HepG2 (cell line): ENCODE data around the gene ALDH7A1. TPM values are rescaled to one million over a fixed set of nuclear protein-coding genes. Genes with fewer than 3 reads are reported as not detected.
A peak's percentile ranks its signal among the peaks of the same experiment; 100 is the strongest.

ENCODE experiments used
- ADNP ChIP-seq: sonication (generic); formaldehyde crosslinking; IDR thresholded peaks from 2 replicates; pipeline ENCODE4 v1.4.0; 2020; ENCODE audit warnings: missing genetic modification reagents
- GMEB2 ChIP-seq: IDR thresholded peaks from 2 replicates; pipeline ENCODE4 v1.6.1; 2016; ENCODE audit warnings: missing biosample characterization, missing genetic modification reagents, low read depth
- HHEX ChIP-seq: IDR thresholded peaks from 2 replicates; pipeline ENCODE4 v1.6.1; 2016; ENCODE audit warnings: control low read depth
- MXD3 ChIP-seq: IDR thresholded peaks from 2 replicates; pipeline ENCODE4 v1.6.1; 2016; ENCODE audit warnings: mild to moderate bottlenecking, missing biosample characterization, missing genetic modification reagents
- PHB2 ChIP-seq: fragments of 450-650 bp; IDR thresholded peaks from 2 replicates; pipeline ENCODE4 v1.6.1; 2018; ENCODE audit not compliant: partially characterized antibody
- PITX1 ChIP-seq: sonication (generic); formaldehyde crosslinking; IDR thresholded peaks from 2 replicates; pipeline ENCODE4 v1.5.1; 2020; ENCODE audit warnings: mild to moderate bottlenecking, missing genetic modification reagents
- RAD51 ChIP-seq: fragments of 450-650 bp; IDR thresholded peaks from 2 replicates; pipeline ENCODE4 v1.6.1; 2016; ENCODE audit warnings: borderline replicate concordance
- RARA ChIP-seq: IDR thresholded peaks from 2 replicates; pipeline ENCODE4 v1.6.1; 2016; ENCODE audit warnings: missing genetic modification reagents, missing compliant biosample characterization
- RELA ChIP-seq: sonication (generic); formaldehyde crosslinking; IDR thresholded peaks from 2 replicates; pipeline ENCODE4 v1.4.0; 2020; ENCODE audit warnings: missing genetic modification reagents
- RXRB ChIP-seq: IDR thresholded peaks from 2 replicates; pipeline ENCODE4 v1.6.1; 2016; ENCODE audit warnings: borderline replicate concordance, missing genetic modification reagents, missing compliant biosample characterization
- SIN3B ChIP-seq: fragments of 150-350 bp; IDR thresholded peaks from 2 replicates; pipeline ENCODE4 v1.6.1; 2014; ENCODE audit warnings: low read length
- SNAPC2 ChIP-seq: sonication (generic); formaldehyde crosslinking; IDR thresholded peaks from 2 replicates; pipeline ENCODE4 v1.8.1; 2022; ENCODE audit warnings: mild to moderate bottlenecking, missing genetic modification reagents
- SRSF1 ChIP-seq: fragments of 200-400 bp; formaldehyde crosslinking; optimal IDR thresholded peaks from 2 replicates; pipeline ENCODE3; 2017; ENCODE audit warnings: mild to moderate bottlenecking, low read depth, low read length, moderate library complexity
- SSRP1 ChIP-seq: IDR thresholded peaks from 2 replicates; pipeline ENCODE4 v1.6.1; 2016; ENCODE audit warnings: control low read depth
- U2AF1 ChIP-seq: fragments of 200-400 bp; formaldehyde crosslinking; optimal IDR thresholded peaks from 2 replicates; pipeline ENCODE3; 2017; ENCODE audit warnings: mild to moderate bottlenecking, low read depth, low read length
- ZEB1 ChIP-seq: IDR thresholded peaks from 2 replicates; pipeline ENCODE4 v1.6.1; 2012; ENCODE audit warnings: mild to moderate bottlenecking, low read depth, inconsistent platforms; ENCODE audit not compliant: insufficient replicate concordance
- ZNF354B ChIP-seq: sonication (generic); formaldehyde crosslinking; IDR thresholded peaks from 2 replicates; pipeline ENCODE4 v1.8.0; 2022; ENCODE audit warnings: mild to moderate bottlenecking, missing genetic modification reagents
- ZNF431 ChIP-seq: sonication (generic); formaldehyde crosslinking; IDR thresholded peaks from 2 replicates; pipeline ENCODE4 v1.9.0; 2022; ENCODE audit warnings: missing genetic modification reagents, low read depth, mild to moderate bottlenecking, borderline replicate concordance
- ZNF501 ChIP-seq: sonication (generic); formaldehyde crosslinking; IDR thresholded peaks from 2 replicates; pipeline ENCODE4 v1.5.1; 2020; ENCODE audit warnings: mild to moderate bottlenecking, moderate library complexity, missing genetic modification reagents
- ZNF562 ChIP-seq: sonication (generic); formaldehyde crosslinking; IDR thresholded peaks from 2 replicates; pipeline ENCODE4 v1.8.0; 2022; ENCODE audit warnings: missing genetic modification reagents, borderline replicate concordance
- ZNF564 ChIP-seq: sonication (generic); formaldehyde crosslinking; IDR thresholded peaks from 2 replicates; pipeline ENCODE4 v1.8.1; 2023; ENCODE audit warnings: mild to moderate bottlenecking, missing genetic modification reagents
- polyA plus RNA-seq, 8 experiments: library from polyadenylated mRNA; depleted of rRNA in 3 of 8; stranded (reverse) in 7 of 8; unstranded in 1 of 8; fragments of >200 nt; fragmentation: Illumina TruSeq in 4 of 8; extraction: Trizol in 4 of 8; gene quantifications; 2 replicates each; pipeline versions ENCODE4 v1.2.1 to v1.2.3, GENCODE V29; 2011 to 2016; ENCODE audit warnings: low read depth in 4 of 8, missing spikeins in 1 of 8, mixed read lengths in 1 of 8; ENCODE audit not compliant: insufficient read depth in 1 of 8
- total RNA-seq, 5 experiments: library from RNA; depleted of rRNA; stranded (reverse); fragments of >200 nt; fragmentation: Illumina TruSeq; extraction: Trizol; gene quantifications; 2 replicates each; pipeline ENCODE4 v1.2.3, GENCODE V29; 2016; ENCODE audit warnings: low read depth in 1 of 5
- TF ChIP-seq, protein P1 (sequence below): sonication (generic); formaldehyde crosslinking; IDR thresholded peaks from 2 replicates; pipeline ENCODE4 v1.5.0; 2020; ENCODE audit warnings: missing genetic modification reagents
- TF ChIP-seq, protein P2 (sequence below): sonication (generic); formaldehyde crosslinking; IDR thresholded peaks from 2 replicates; pipeline ENCODE4 v1.8.1; 2023; ENCODE audit warnings: mild to moderate bottlenecking, missing genetic modification reagents, borderline replicate concordance
- TF ChIP-seq, protein P3 (sequence below): sonication (generic); formaldehyde crosslinking; IDR thresholded peaks from 2 replicates; pipeline ENCODE4 v1.4.0; 2020; ENCODE audit warnings: missing genetic modification reagents

ALDH7A1 gene
- total and polyA plus RNA-seq, 2 of the 13 experiments (the other 11 are each of a cell fraction or from before 2014, with no cell fraction given), result 69.0 to 100 TPM

DNA sequence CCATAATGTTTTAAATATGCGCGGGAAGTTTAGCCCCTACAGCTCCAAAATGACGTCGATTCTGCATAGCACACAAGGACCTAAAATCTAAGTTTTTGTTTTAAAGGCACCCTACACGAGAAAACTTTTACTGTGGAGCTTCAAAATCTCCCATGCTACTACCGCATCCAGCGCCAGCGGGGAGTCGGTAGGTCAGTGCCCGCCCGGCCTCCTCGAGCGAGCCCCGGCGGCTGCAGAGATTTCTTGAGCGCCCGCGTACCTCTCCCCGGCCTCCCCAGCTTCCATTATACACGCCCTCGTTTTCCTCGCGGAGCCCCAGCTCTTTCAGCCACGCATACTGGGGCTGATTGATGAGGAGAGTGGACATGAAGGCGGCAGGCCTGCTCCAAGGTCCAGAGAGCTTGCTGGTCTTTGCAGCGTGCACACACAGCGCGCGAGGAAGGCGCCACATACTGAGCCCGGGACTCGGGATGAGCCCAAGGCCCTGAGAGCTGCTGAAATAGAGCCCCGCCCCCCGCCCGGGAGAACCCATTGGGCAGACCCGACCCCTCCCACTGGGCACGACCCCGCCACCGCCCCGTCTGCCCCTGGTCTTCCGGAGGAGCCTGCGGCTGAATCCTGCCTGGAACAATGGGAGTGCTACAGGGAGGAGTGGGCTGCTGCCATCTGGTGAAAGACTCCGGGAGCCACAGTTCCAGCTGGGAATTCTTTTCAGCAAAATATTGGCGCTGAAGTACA, at the start of gene ALDH7A1 (continued):
- TF ChIP-seq, protein P1, sequence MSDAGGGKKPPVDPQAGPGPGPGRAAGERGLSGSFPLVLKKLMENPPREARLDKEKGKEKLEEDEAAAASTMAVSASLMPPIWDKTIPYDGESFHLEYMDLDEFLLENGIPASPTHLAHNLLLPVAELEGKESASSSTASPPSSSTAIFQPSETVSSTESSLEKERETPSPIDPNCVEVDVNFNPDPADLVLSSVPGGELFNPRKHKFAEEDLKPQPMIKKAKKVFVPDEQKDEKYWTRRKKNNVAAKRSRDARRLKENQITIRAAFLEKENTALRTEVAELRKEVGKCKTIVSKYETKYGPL (CRISPR knock-in tag), result no peak
- TF ChIP-seq PHB2 (no peak), RXRB (CRISPR knock-in tag) (no peak), RARA (CRISPR knock-in tag) (peak; percentile 57), MXD3 (CRISPR knock-in tag) (peak; percentile 82; the same call in 1 of the 2 replicates), RAD51 (no peak), ZNF501 (peak; percentile 73; the same call in 1 of the 2 replicates), ZEB1 (peak; percentile 48), ADNP (CRISPR knock-in tag) (no peak), RELA (CRISPR knock-in tag) (no peak), ZNF354B (CRISPR knock-in tag) (no peak), SSRP1 (CRISPR knock-in tag) (no peak), HHEX (CRISPR knock-in tag) (no peak), U2AF1 (peak; percentile 47), ZNF564 (no peak), ZNF562 (CRISPR knock-in tag) (no peak), ZNF431 (CRISPR knock-in tag) (0 out of 2 replicates have a peak, but pooled peaks have one; percentile 70), PITX1 (CRISPR knock-in tag) (no peak), SRSF1 (no peak), GMEB2 (CRISPR knock-in tag) (no peak), SIN3B (peak; percentile 61), SNAPC2 (CRISPR knock-in tag) (no peak)
- TF ChIP-seq, protein P2, sequence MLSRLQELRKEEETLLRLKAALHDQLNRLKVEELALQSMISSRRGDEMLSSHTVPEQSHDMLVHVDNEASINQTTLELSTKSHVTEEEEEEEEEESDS, result peak; percentile 79; the same call in 1 of the 2 replicates
- TF ChIP-seq, protein P3, sequence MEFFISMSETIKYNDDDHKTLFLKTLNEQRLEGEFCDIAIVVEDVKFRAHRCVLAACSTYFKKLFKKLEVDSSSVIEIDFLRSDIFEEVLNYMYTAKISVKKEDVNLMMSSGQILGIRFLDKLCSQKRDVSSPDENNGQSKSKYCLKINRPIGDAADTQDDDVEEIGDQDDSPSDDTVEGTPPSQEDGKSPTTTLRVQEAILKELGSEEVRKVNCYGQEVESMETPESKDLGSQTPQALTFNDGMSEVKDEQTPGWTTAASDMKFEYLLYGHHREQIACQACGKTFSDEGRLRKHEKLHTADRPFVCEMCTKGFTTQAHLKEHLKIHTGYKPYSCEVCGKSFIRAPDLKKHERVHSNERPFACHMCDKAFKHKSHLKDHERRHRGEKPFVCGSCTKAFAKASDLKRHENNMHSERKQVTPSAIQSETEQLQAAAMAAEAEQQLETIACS (CRISPR knock-in tag), result no peak; the same call in 1 of the 2 replicates
